ENCODE measurements around the gene CHODL.

GRCh38 chr21:18269856-18270255 is 25.2 kb downstream of the CHODL start:
- TF ChIP-seq CTCF (conservative IDR thresholded peaks at IDR 0.05) (no peak), ZFX (IDR thresholded peaks at IDR 0.05) (no peak)

Data from C4-2B (cell line).